H4 (cell line): ENCODE measurements around the gene NEIL1. TPM values are rescaled to one million over a fixed set of nuclear protein-coding genes. Genes with fewer than 3 reads are reported as not detected.
"Not testable (repeated sequence)": the region's sequence is repeated elsewhere in the genome, so short reads cannot be mapped to it uniquely, and the experiment has no call there.

ENCODE experiments used
- DNase-seq: peaks from one replicate; pipeline ENCODE4 v3.0.0-alpha.2; 2015; ENCODE audit warnings: low spot score
- total RNA-seq: library from RNA; depleted of rRNA; stranded (reverse); fragments of >200 nt; shearing (Covaris generic); gene quantifications from 2 replicates; pipeline ENCODE4 v1.2.3, GENCODE V29; 2014; rRNA removed

The NEIL1 gene
- total RNA-seq, 1 experiment from 2014 or later: 0.72 TPM

GRCh38 chr15:75371901-75372688 lies 25.3 kb downstream of the NEIL1 start:
- no peak for DNase-seq

GRCh38 chr15:75380773-75381172 lies 33.9 kb downstream of the NEIL1 start:
- DNase-seq: no peak

- not testable (repeated sequence) for DNase-seq
These were observed 37.1 kb downstream of the NEIL1 start for GRCh38 chr15:75383986-75384385.

GRCh38 chr15:75389791-75390382 lies 43.0 kb downstream of the NEIL1 start:
- DNase-seq: no peak

- no peak for DNase-seq
These were observed 50.7 kb downstream of the NEIL1 start for GRCh38 chr15:75397494-75397893.

GRCh38 chr15:75403892-75404291 lies 57.1 kb downstream of the NEIL1 start:
- no peak for DNase-seq

Other genes with a start within 250 kb of the NEIL1 start
- gene C15orf39, start 145.2 kb upstream of the NEIL1 start, total RNA-seq: 9.2 and 10.8 TPM in 2 replicates
- gene GOLGA6C, start 88.7 kb upstream of the NEIL1 start, total RNA-seq: not detected in 2 replicates
- gene GOLGA6D, start 64.2 kb upstream of the NEIL1 start, total RNA-seq: not detected in 2 replicates
- 110 and 149 TPM in 2 replicates for gene COMMD4, start 11.0 kb upstream of the NEIL1 start, total RNA-seq
- 15.7 and 23.4 TPM in 2 replicates for gene MAN2C1, start 21.6 kb downstream of the NEIL1 start, total RNA-seq
- gene SIN3A, start 104.7 kb downstream of the NEIL1 start, total RNA-seq: 23.9 and 24.4 TPM in 2 replicates
- gene PTPN9, start 232.3 kb downstream of the NEIL1 start, total RNA-seq: 13.4 and 21.0 TPM in 2 replicates